Activated CD4-positive, alpha-beta T cell treated with anti-CD3 and anti-CD28 coated beads, Interleukin-2, amount 50 U/mL, for 4 hours (primary cell): ENCODE data around the gene PTPRM.

Experiments
- DNase-seq, 2 experiments: peaks; one replicate each; pipeline ENCODE4 v3.0.0-alpha.2; 2020

The PTPRM gene

DNA sequence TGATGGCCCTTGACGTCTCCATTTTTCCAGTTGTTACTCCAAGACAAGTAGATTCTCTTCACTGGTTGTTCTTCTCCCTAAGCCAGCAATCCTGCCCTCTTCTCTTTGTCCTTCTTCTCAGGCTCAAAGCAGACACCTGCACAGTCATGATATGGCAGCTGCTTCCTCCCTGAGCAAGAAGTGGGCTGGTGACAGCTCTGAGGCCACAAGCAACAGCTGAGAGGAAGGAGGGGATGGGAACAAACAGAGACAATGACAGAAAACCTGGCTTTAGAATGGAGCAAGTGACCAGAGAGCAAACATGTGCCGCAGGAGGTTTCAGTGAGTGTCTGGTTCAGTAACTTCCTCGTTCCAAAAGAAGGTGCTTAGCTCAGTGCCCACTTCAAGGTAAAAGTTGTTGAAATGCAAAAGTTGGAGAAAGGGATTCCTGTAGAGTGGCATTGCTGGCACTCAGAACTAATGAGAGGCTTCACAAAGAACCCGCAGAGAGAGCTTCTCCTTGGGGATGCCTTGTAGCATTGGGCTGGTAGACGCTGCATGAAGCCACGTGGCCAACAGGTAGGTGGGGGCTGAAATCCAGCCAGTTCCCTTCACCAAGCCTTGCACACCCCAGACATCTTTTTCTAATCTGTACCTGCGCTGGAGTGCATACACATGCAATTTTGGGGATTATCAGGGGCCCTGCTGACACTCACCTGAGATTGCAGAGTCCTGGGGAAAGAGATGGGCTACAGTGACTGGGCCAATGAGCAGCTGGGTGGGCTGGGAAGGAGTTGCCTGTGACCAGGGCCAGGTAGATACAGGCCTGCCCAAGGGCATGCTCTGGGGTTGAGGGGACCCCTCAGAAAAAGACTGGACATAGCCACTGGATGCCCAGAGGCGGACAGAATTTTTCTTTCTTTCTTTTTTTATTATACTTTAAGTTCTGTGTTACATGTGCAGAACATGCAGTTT, 888.8 kb downstream of the PTPRM start:
- DNase-seq: no peak
